ENCODE data around the gene EDN2.

GRCh38 chr1:41432481-41433280, 51.8 kb downstream of the EDN2 start:
- TF ChIP-seq, protein P1, sequence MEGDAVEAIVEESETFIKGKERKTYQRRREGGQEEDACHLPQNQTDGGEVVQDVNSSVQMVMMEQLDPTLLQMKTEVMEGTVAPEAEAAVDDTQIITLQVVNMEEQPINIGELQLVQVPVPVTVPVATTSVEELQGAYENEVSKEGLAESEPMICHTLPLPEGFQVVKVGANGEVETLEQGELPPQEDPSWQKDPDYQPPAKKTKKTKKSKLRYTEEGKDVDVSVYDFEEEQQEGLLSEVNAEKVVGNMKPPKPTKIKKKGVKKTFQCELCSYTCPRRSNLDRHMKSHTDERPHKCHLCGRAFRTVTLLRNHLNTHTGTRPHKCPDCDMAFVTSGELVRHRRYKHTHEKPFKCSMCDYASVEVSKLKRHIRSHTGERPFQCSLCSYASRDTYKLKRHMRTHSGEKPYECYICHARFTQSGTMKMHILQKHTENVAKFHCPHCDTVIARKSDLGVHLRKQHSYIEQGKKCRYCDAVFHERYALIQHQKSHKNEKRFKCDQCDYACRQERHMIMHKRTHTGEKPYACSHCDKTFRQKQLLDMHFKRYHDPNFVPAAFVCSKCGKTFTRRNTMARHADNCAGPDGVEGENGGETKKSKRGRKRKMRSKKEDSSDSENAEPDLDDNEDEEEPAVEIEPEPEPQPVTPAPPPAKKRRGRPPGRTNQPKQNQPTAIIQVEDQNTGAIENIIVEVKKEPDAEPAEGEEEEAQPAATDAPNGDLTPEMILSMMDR (conservative IDR thresholded peaks at IDR 0.05; ENCODE audit: low read depth, low read length): peak; percentile 96
- no peak for TF ChIP-seq EZH2 (IDR thresholded peaks at IDR 0.05; ENCODE audit: borderline replicate concordance, low read depth, low read length, poor library complexity, severe bottlenecking)
